Astrocyte (in vitro differentiated cells and primary cell): ENCODE data around the gene QSER1.
"Not testable (repeated sequence)": the region's sequence is repeated elsewhere in the genome, so short reads cannot be mapped to it uniquely, and the experiment has no call there.

Source experiments
- CTCF ChIP-seq: IDR thresholded peaks from 2 replicates; pipeline ENCODE4 v1.5.1; 2011; ENCODE audit warnings: low read depth, mild to moderate bottlenecking, inconsistent platforms, low read length, moderate library complexity; ENCODE audit not compliant: insufficient read depth
- EZH2 ChIP-seq: IDR thresholded peaks from 2 replicates; pipeline ENCODE4 v1.6.1; 2012; ENCODE audit warnings: mild to moderate bottlenecking, low read length, inconsistent platforms; ENCODE audit not compliant: insufficient read depth

GRCh38 chr11:32888384-32888710, 4.3 kb upstream of the QSER1 start:
- not testable (repeated sequence) for TF ChIP-seq CTCF, EZH2
